NB4 (cell line): ENCODE measurements around the gene FSCN2.
A peak's percentile ranks its signal among the peaks of the same experiment; 100 is the strongest.

Experiments used
- DNase-seq: peaks from one replicate; pipeline ENCODE4 v3.0.0; 2010; ENCODE audit warnings: low read depth
- H3K4me3 ChIP-seq: one replicate; pipeline ENCODE4 v1.5.1; 2011; ENCODE audit warnings: mild to moderate bottlenecking, low read depth, low read length, moderate library complexity
- MYC ChIP-seq: IDR thresholded peaks from 2 replicates; pipeline ENCODE4 v1.6.1; 2011; ENCODE audit warnings: low read depth, low read length
- POLR2A ChIP-seq: IDR thresholded peaks from 2 replicates; pipeline ENCODE4 v1.6.1; 2011; ENCODE audit warnings: mild to moderate bottlenecking; ENCODE audit not compliant: insufficient read length; ENCODE audit errors: extremely low read depth
- TF ChIP-seq, protein P1 (sequence below): IDR thresholded peaks from one replicate; pipeline ENCODE4 v1.5.1; 2012; ENCODE audit warnings: low read depth, low read length
- TF ChIP-seq, protein P2 (sequence below): IDR thresholded peaks from 2 replicates; pipeline ENCODE4 v1.6.1; 2011; ENCODE audit warnings: low read depth, low read length

The FSCN2 gene

DNA sequence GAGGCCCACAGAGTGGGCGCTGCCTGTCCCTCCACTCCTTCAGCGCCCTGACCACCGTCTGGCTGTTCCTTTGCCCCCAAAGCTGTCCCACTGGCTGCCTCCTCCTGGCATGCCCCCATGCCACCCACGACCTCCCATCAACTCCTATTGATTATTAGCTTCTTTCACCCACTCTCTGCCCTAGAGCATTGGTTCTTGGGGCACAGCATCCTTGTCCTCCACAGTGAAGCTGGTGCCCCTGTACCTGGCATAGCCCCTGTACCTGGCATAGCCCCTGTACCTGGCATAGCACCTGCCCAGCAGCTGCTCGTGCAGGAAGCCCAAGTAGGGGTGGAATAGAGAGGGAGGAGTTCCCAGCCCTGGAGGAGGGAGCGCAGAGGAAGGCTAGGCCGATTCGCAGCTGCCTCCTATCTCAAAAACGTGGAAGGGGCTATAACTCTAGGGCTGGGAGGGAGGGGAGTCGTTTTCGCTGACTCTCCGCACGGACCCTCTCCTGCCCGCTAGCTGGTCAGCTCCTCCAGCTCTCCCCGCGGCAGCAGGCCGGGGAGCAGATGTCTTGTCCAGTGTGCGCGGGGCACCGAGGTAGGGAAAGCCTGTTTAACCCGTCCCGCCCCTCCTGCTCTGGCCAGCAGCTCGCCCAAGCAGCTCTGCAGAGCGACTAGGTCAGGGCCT lies 9.9 kb upstream of the FSCN2 start:
- H3K4me3 ChIP-seq: no peak overlapping the region
- DNase-seq: no peak
- TF ChIP-seq, protein P1, sequence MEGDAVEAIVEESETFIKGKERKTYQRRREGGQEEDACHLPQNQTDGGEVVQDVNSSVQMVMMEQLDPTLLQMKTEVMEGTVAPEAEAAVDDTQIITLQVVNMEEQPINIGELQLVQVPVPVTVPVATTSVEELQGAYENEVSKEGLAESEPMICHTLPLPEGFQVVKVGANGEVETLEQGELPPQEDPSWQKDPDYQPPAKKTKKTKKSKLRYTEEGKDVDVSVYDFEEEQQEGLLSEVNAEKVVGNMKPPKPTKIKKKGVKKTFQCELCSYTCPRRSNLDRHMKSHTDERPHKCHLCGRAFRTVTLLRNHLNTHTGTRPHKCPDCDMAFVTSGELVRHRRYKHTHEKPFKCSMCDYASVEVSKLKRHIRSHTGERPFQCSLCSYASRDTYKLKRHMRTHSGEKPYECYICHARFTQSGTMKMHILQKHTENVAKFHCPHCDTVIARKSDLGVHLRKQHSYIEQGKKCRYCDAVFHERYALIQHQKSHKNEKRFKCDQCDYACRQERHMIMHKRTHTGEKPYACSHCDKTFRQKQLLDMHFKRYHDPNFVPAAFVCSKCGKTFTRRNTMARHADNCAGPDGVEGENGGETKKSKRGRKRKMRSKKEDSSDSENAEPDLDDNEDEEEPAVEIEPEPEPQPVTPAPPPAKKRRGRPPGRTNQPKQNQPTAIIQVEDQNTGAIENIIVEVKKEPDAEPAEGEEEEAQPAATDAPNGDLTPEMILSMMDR: no peak
- TF ChIP-seq POLR2A (no peak), MYC (no peak)
- TF ChIP-seq, protein P2, sequence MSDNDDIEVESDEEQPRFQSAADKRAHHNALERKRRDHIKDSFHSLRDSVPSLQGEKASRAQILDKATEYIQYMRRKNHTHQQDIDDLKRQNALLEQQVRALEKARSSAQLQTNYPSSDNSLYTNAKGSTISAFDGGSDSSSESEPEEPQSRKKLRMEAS: no peak

DNA sequence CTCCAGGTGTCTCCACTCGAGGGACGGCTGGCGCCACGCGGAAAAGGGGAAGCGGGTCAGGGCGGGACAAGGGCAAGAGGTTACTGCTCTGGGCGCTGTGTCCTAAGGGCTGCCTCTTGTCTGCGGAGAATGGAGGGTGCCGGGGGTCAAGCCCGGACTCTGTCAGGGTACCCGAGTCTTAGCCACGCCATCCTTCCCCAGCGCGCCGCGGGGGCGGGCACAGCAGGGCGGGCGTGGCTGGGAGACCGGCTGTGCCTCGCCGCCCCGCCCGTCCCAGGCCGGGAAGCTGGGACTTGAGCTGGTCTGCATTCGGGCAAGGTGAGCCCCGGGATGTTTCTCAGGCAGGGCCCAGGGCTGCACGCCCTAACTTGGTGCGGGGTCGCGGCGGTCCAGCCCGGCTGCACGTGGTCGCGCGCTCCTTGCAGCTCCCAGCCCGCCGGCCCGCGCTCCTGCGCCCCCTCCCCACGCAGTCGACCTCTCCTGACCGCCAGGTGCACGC lies 9.3 kb upstream of the FSCN2 start:
- TF ChIP-seq MYC (no peak), POLR2A (no peak)
- TF ChIP-seq, protein P2: no peak
- TF ChIP-seq, protein P1: no peak
- DNase-seq: no peak
- H3K4me3 ChIP-seq: no peak overlapping the region

DNA sequence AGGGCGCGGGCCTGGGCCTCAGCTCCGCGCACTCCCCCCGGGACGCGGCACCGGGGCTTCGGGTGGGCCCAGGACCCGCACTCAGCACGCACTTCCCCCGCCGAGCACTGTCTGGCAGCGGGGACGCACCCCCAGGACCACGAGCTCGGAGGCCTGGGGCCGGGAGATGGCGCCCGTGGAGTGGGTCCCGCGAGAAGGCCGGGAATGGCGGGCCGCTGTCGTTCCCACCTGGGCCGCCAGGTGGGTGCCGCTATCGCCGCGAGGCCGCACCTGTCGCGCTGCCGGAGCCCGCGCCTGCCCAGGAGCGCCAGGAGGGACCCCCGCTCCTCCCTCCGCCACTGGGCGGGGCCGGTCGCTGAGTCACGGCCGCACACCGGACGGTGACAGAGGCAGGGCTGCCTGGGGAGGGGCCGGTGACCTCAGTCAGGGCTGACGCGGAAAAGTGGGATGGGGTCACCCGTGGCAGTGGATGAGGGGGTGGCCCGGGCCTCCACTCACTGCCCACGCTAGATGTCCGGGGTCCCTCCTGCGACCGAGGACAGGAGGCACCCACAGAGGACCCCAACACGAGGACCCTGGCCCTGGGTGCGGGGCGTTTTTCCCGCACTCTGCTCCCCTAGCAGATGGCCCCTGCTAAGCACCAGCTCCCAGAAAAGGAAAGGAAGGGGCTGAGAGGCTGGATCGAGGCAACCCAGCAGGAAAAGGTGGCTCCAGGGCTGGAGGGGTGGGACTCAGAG lies 8.7 kb upstream of the FSCN2 start:
- no peak for DNase-seq
- no peak overlapping the region for H3K4me3 ChIP-seq
- TF ChIP-seq MYC (no peak), POLR2A (no peak)
- TF ChIP-seq, protein P2: no peak
- TF ChIP-seq, protein P1: no peak

DNA sequence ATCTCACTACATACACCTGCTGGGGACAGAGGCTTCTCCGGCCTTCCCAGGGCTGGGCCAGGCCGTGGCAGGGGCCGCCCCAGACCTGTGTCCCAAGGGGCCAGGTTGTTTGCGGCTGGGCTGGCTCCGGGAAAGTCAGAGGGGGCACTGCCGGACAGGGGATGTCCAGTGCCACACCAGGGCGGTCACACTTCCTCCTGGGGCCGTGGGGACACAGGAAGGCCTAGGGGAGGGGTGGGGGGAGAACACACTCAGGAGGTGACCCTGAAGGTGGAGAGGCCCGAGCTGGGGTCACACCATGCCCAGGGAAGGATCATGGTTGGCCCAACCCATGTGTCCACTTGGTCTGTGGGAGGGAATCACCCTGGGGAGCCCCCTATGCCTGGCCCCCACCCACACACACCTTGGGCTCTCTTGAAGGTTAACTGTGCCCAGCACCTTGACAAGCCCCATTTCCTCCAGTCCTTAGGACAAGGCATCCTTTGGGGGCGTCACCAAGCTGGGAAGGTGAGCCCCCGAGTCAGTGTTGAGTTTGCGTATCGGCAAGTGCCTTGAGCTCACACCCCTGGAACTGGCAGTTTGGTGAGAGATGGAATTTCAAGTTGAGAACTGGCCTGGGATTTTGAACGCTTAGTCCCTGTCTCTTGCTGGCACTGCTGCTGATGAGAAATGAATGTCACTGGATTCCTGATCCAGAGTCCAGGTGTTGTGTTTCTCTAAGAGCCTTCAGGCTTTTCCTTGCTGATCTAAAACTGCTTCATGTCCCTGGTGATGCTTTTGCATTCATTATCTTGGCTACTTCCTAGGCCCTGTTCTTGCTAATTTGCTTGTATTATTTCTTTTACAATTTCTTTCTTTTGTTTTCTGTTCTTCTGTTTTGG lies 7.9 kb upstream of the FSCN2 start:
- H3K4me3 ChIP-seq: no peak overlapping the region
- TF ChIP-seq MYC: no peak
- no peak for DNase-seq

DNA sequence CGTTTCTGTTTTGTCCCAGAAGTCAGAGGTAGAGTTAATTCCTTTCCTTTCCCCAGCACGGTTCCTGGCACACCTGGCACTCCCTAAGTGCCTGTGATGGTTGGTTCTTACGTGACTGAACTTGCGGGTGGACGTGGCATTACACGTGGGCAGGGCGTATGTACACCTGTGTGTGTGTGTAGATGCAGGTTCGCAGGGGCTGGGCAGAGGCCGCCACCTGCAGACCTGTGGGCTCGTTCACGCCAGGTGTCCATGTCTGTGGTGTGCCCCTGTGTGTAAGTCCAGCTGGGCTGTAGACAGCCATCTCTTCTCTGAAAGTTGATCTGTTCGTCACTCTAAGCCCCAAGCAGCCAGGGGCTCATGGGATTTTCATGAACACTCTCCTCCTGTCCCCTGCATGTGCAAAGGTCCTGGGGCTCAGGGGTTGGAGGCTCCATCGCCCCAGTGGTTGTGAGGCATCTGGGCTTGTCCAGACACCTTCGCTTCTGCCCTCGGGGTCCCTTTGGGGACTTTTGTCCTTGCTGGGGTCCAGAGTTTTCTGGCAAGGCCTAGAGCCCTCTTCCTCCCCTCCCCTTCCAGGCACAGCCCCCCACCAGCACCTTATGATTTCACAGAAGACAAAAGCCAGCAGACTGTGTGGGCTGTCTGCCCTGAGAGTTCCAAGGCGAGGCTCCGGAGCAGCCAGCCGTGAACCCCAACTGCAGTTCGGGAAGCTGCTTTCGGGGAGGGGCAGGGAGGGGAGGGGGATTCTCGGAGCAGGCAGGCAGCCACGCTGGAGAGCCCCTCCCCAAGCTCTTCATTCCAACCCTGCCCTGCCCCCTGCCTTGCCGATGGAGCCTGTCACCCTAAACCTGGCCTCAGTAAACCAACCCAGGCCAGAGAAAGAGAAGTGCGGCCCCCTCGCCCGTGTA lies 5.4 kb upstream of the FSCN2 start:
- TF ChIP-seq, protein P1: peak; percentile 45
- TF ChIP-seq, protein P2: no peak
- no peak for TF ChIP-seq MYC
- no peak for TF ChIP-seq POLR2A
- H3K4me3 ChIP-seq: no peak overlapping the region
- peak; percentile 57 for DNase-seq
